Neural cell (in vitro differentiated cells): ENCODE results near the gene GAL3ST3. TPM values are rescaled to one million over a fixed set of nuclear protein-coding genes. Genes with fewer than 3 reads are reported as not detected.

Experiments used
- H2AFZ ChIP-seq: fragments of 200-600, 300-800 bp; sonication (generic), shearing (Covaris generic); 2 replicates; pipeline ENCODE4 v1.6.0; 2014; ENCODE audit warnings: low read depth, mild to moderate bottlenecking, antibody characterized with exemption, low read length, moderate library complexity
- H3F3A ChIP-seq: fragments of 200-600 bp; shearing (Covaris generic); 2 replicates; pipeline ENCODE4 v1.6.1; 2016; ENCODE audit warnings: mild to moderate bottlenecking, moderate library complexity, mixed read lengths, antibody characterized with exemption, low read length; ENCODE audit not compliant: insufficient read depth, poor library complexity, severe bottlenecking
- H3K27ac ChIP-seq: fragments of 200-600, 300-800 bp; sonication (generic), shearing (Covaris generic); 2 replicates; pipeline ENCODE4 v1.5.1; 2014; ENCODE audit warnings: mild to moderate bottlenecking, low read length, moderate library complexity
- H3K27me3 ChIP-seq: fragments of 300-800, 200-600 bp; sonication (generic), shearing (Covaris generic); 2 replicates; pipeline ENCODE4 v1.6.0; 2014; ENCODE audit warnings: mild to moderate bottlenecking, low read depth, low read length, moderate library complexity; ENCODE audit not compliant: insufficient read depth
- H3K36me3 ChIP-seq: fragments of 300-800, 200-600 bp; sonication (generic), shearing (Covaris generic); 2 replicates; pipeline ENCODE4 v1.5.1; 2014; ENCODE audit warnings: mild to moderate bottlenecking, antibody characterized with exemption, low read length, moderate library complexity; ENCODE audit not compliant: insufficient read depth
- H3K4me2 ChIP-seq: fragments of 300-800, 200-600 bp; sonication (generic), shearing (Covaris generic); 2 replicates; pipeline ENCODE4 v1.6.0; 2014; ENCODE audit warnings: mild to moderate bottlenecking, low read length
- H3K4me3 ChIP-seq: fragments of 300-800, 200-600 bp; sonication (generic), shearing (Covaris generic); 2 replicates; pipeline ENCODE4 v1.5.1; 2014; ENCODE audit warnings: mild to moderate bottlenecking, low read length, moderate library complexity
- H3K79me2 ChIP-seq: fragments of 200-600 bp; shearing (Covaris generic); replicated peaks from 2 replicates; pipeline ENCODE4 v1.6.0; 2014; ENCODE audit warnings: mild to moderate bottlenecking, low read length, moderate library complexity; ENCODE audit not compliant: insufficient read depth
- H3K9ac ChIP-seq: fragments of 300-800, 200-600 bp; sonication (generic), shearing (Covaris generic); 2 replicates; pipeline ENCODE4 v1.6.1; 2016; ENCODE audit warnings: mild to moderate bottlenecking, low read length, mixed read lengths
- H3K9me2 ChIP-seq: fragments of 200-600 bp; shearing (Covaris generic); 2 replicates; pipeline ENCODE4 v1.6.1; 2016; ENCODE audit warnings: mild to moderate bottlenecking, low read length, mixed read lengths; ENCODE audit not compliant: insufficient read depth
- H3K9me3 ChIP-seq: fragments of 200-600, 300-800 bp; sonication (generic), shearing (Covaris generic); 2 replicates; pipeline ENCODE4 v1.6.1; 2016; ENCODE audit warnings: mild to moderate bottlenecking, mixed run types, low read length, moderate library complexity, mixed read lengths
- H4K20me1 ChIP-seq: fragments of 200-600 bp; shearing (Covaris generic); 2 replicates; pipeline ENCODE4 v1.6.1; 2016; ENCODE audit warnings: mild to moderate bottlenecking, mixed run types; ENCODE audit not compliant: insufficient read depth
- EP300 ChIP-seq: fragments of 450-650 bp; conservative IDR thresholded peaks from 2 replicates; pipeline ENCODE4 v1.6.1; 2014; ENCODE audit warnings: antibody characterized with exemption, mild to moderate bottlenecking, moderate library complexity; ENCODE audit not compliant: poor library complexity, severe bottlenecking
- EZH2 ChIP-seq: fragments of 200-600, 300-800 bp; shearing (Covaris generic), sonication (generic); IDR thresholded peaks from 2 replicates; pipeline ENCODE4 v1.6.1; 2014; ENCODE audit warnings: antibody characterized with exemption, low read length, borderline replicate concordance, mild to moderate bottlenecking; ENCODE audit not compliant: insufficient read depth, poor library complexity, severe bottlenecking
- MXI1 ChIP-seq: fragments of 450-650 bp; conservative IDR thresholded peaks from 2 replicates; pipeline ENCODE4 v1.6.1; 2014; ENCODE audit warnings: antibody characterized with exemption, mild to moderate bottlenecking; ENCODE audit not compliant: poor library complexity, severe bottlenecking
- POLR2AphosphoS5 ChIP-seq: IDR thresholded peaks from 2 replicates; pipeline ENCODE4 v1.6.1; 2012
- RAD21 ChIP-seq: fragments of 450-650 bp; conservative IDR thresholded peaks from 2 replicates; pipeline ENCODE4 v1.6.1; 2014; ENCODE audit warnings: antibody characterized with exemption, mild to moderate bottlenecking, moderate library complexity
- SMC3 ChIP-seq: fragments of 450-650 bp; conservative IDR thresholded peaks from 2 replicates; pipeline ENCODE4 v1.6.1; 2014; ENCODE audit warnings: antibody characterized with exemption, mild to moderate bottlenecking, moderate library complexity; ENCODE audit not compliant: poor library complexity
- TAF1 ChIP-seq: IDR thresholded peaks from 2 replicates; pipeline ENCODE4 v1.6.1; 2012; ENCODE audit warnings: low read depth
- polyA plus RNA-seq: library from polyadenylated mRNA; depleted of rRNA; stranded (reverse); fragments of >200 nt; gene quantifications from 2 replicates; pipeline ENCODE4 v1.2.3, GENCODE V29; 2014
- TF ChIP-seq, protein P1 (sequence below): IDR thresholded peaks from 2 replicates; pipeline ENCODE4 v1.6.1; 2012; ENCODE audit warnings: borderline replicate concordance
- TF ChIP-seq, protein P2 (sequence below): fragments of 450-650 bp; IDR thresholded peaks from 2 replicates; pipeline ENCODE4 v1.5.1; 2014; ENCODE audit warnings: antibody characterized with exemption, mild to moderate bottlenecking, moderate library complexity; ENCODE audit not compliant: poor library complexity, severe bottlenecking

Gene GAL3ST3
- polyA plus RNA-seq, 1 donor from 2014 or later: 17.2 TPM

DNA sequence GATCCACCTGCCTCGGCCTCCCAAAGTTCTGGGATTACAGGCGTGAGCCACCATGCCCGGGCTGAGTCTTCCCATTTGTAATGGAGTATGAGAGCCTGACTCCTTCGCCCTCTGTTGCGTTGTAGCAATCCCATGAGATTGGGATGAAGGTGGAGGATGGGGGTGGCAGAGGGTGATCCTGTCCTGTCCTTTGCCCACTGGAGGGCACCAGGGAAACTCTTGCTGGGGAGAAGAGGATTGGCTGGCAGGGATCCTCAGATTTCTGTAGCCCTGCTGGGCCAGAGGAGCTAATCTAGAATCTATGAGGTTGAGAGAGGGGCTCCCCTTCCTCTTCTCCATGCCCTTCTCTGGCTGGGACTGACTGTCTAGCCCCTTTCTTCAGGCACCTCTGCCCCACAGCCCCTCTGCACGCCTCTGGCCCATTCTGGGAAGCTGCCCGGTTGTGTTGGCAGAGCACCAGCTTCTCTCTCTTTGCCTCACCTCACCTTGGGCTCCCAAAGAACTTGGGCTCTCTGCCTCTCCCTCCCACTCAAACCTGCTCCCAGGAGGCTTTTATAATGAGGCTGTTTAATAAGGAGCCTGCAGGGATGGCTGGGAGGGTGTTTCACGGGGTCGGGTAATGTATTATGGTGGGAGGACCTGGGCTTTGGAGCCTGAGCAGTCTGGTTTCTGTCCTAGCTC is 13.2 kb downstream of the GAL3ST3 start:
- TF ChIP-seq EP300: no peak
- no peak for TF ChIP-seq MXI1
- no peak for TF ChIP-seq SMC3
- TF ChIP-seq, protein P1, sequence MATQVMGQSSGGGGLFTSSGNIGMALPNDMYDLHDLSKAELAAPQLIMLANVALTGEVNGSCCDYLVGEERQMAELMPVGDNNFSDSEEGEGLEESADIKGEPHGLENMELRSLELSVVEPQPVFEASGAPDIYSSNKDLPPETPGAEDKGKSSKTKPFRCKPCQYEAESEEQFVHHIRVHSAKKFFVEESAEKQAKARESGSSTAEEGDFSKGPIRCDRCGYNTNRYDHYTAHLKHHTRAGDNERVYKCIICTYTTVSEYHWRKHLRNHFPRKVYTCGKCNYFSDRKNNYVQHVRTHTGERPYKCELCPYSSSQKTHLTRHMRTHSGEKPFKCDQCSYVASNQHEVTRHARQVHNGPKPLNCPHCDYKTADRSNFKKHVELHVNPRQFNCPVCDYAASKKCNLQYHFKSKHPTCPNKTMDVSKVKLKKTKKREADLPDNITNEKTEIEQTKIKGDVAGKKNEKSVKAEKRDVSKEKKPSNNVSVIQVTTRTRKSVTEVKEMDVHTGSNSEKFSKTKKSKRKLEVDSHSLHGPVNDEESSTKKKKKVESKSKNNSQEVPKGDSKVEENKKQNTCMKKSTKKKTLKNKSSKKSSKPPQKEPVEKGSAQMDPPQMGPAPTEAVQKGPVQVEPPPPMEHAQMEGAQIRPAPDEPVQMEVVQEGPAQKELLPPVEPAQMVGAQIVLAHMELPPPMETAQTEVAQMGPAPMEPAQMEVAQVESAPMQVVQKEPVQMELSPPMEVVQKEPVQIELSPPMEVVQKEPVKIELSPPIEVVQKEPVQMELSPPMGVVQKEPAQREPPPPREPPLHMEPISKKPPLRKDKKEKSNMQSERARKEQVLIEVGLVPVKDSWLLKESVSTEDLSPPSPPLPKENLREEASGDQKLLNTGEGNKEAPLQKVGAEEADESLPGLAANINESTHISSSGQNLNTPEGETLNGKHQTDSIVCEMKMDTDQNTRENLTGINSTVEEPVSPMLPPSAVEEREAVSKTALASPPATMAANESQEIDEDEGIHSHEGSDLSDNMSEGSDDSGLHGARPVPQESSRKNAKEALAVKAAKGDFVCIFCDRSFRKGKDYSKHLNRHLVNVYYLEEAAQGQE: no peak
- no peak for TF ChIP-seq TAF1
- TF ChIP-seq EZH2: no peak
- no peak for TF ChIP-seq POLR2AphosphoS5
- TF ChIP-seq, protein P2, sequence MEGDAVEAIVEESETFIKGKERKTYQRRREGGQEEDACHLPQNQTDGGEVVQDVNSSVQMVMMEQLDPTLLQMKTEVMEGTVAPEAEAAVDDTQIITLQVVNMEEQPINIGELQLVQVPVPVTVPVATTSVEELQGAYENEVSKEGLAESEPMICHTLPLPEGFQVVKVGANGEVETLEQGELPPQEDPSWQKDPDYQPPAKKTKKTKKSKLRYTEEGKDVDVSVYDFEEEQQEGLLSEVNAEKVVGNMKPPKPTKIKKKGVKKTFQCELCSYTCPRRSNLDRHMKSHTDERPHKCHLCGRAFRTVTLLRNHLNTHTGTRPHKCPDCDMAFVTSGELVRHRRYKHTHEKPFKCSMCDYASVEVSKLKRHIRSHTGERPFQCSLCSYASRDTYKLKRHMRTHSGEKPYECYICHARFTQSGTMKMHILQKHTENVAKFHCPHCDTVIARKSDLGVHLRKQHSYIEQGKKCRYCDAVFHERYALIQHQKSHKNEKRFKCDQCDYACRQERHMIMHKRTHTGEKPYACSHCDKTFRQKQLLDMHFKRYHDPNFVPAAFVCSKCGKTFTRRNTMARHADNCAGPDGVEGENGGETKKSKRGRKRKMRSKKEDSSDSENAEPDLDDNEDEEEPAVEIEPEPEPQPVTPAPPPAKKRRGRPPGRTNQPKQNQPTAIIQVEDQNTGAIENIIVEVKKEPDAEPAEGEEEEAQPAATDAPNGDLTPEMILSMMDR: no peak
- TF ChIP-seq RAD21: no peak
- Histone ChIP-seq H2AFZ (no peak overlapping the region), H3K4me2 (no peak overlapping the region), H3K4me3 (no peak overlapping the region), H4K20me1 (no peaks in the 10 kb centered on the region), H3K9me3 (no peaks in the 10 kb centered on the region), H3K36me3 (no peaks in the 10 kb centered on the region), H3K27me3 (no peaks in the 10 kb centered on the region), H3K9me2 (no peaks in the 10 kb centered on the region), H3K9ac (no peak overlapping the region), H3F3A (no peaks in the 10 kb centered on the region), H3K79me2 (no peaks in the 10 kb centered on the region), H3K27ac (no peak overlapping the region)

DNA sequence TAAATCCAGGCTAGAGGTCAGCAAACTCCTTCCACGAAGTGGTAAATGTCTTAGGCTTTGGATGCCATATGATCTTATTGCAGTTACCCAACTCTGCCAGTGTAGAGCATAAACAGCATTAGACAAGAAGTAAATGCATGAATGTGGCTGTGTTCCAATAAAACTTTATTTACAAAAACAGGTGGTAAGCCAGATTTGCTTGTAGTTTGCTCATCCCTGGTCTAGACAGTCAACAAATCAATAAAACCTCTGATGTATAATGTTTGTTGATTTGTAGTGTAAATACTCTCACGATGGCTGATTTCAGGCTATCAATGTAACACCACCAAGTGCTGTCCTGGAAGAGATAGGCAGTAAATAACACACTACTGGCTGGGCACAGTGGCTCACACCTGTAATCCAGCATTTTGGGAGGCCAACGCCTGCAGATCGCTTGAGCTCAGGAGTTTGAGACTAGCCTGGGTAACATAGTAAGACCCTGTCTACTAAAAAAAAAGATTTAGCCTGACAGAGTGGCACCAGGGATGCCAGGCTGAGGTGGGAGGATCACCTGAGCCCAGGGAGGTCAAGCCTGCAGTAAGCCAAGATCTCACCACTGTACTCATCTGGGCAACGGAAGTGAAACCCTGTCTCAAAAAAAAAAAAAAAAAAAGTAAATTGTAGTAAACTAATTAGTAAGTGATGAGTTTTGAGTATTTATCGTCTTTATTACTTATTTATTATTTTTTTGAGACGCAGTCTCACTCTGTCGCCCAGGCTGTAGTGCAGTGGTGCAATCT is 15.8 kb downstream of the GAL3ST3 start:
- Histone ChIP-seq H3K27me3 (no peaks in the 10 kb centered on the region), H3K4me3 (no peak overlapping the region), H3F3A (no peaks in the 10 kb centered on the region), H2AFZ (no peak overlapping the region), H3K9ac (no peak overlapping the region), H3K27ac (no peak overlapping the region), H3K4me2 (no peak overlapping the region), H4K20me1 (no peaks in the 10 kb centered on the region), H3K9me3 (no peaks in the 10 kb centered on the region), H3K79me2 (no peaks in the 10 kb centered on the region), H3K9me2 (no peaks in the 10 kb centered on the region), H3K36me3 (no peaks in the 10 kb centered on the region)
- TF ChIP-seq EP300: no peak
- no peak for TF ChIP-seq TAF1
